Adrenal gland (tissue), 5 donors: ENCODE data around the gene NSUN7.

ENCODE experiments used
- CTCF ChIP-seq, 6 experiments: fragments of 450-650 bp in 4 of 6; fragments of 200-600 bp in 2 of 6; sonication (generic) in 1 of 6; IDR thresholded peaks; 1 replicate in 5 of 6; 2 replicates in 1 of 6; pipeline versions ENCODE4 v1.5.1 to v1.8.0; 2016 to 2021; ENCODE audit warnings: antibody characterized with exemption in 6 of 6, mild to moderate bottlenecking in 2 of 6, moderate library complexity in 1 of 6
- POLR2A ChIP-seq, 2 donors: fragments of 450-650 bp; IDR thresholded peaks; one replicate each; pipeline ENCODE4 v1.6.1; 2017; ENCODE audit warnings: antibody characterized with exemption in 2 of 2, mild to moderate bottlenecking in 2 of 2, moderate library complexity in 1 of 2
- donor health status: DM: no; HTN: no; CAD: no.

- TF ChIP-seq POLR2A (IDR thresholded peaks at IDR 0.05) = no peak
- no peak for TF ChIP-seq CTCF (IDR thresholded peaks at IDR 0.05)
Measured at GRCh38 chr4:40842318-40842717, 92.6 kb downstream of the NSUN7 start.
